Measurements from ENCODE around the gene WNT3A. TPM values are rescaled to one million over a fixed set of nuclear protein-coding genes. Genes with fewer than 3 reads are reported as not detected.

The WNT3A gene
- total and polyA plus RNA-seq, 3 experiments from 2014 or later, result not detected

DNA sequence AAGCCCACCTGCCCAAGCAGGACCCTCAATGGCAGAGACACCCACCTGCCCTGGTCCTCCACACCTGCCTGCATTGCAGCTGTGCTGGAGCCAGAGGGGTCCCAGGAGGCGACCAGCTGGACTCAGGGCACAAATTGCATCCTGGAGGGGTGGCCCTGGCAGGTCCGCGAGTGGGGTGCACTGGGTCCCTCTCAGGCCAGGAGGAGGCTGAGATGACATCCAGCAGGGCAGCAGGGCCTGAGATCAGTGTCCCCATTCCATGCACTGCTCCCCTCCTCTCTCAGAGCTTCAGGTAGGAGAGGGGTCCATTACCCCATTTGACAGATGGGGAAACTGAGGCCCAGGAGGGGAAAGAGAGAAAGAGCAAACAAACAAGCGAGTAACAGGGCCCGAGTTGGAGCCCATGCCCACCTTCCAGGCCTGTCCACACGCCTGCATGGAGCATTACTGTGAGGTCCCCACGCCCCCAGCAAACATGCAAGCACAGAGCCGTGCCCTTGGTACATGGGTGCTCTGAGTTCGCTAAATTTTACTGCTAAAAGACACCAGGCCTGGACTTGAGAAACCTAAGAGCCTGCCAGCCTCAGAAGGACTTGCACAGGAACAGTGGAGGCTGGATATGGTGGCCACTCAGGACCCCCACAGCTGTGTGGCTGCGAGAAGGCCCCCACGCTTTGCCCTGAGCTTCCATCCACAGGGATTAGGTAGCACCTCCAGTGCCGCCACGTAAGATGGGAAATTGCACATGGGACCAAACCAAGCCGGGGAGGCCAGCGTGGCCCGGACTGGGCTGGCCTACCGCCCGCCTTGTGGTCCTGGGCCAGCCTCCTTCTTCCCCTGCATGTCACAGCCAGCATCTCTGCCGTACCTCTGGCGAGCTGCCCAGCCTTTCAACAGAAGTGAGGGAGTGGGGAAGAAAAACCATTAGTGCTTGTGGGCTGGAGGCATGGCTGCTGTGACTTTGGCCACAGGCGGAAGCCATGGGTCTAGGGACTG, 7.4 kb downstream of the WNT3A start:
- H3K9me3 ChIP-seq (ENCODE audit: low read length), result no peaks in the 10 kb centered on the region
- H3K27ac ChIP-seq (ENCODE audit: low read depth, low read length), result no peak overlapping the region
- Mint-ChIP-seq H3K9me3 (no peaks in the 10 kb centered on the region), H3K4me1 (peaks cover 3 to 5% (median 5%) of the 10 kb centered on the region in 3 donors), H3K4me3 (no peak overlapping the region), H3K27me3 (peaks cover 15 to 26% of the 10 kb centered on the region in 2 donors), H3K36me3 (no peaks in the 10 kb centered on the region), H3K27ac (no peak overlapping the region)
- no peak overlapping the region for H3K4me3 ChIP-seq (ENCODE audit: low read length)
- H3K27me3 ChIP-seq (ENCODE audit: insufficient read depth, low read length, poor library complexity, severe bottlenecking), result no peaks in the 10 kb centered on the region
- H3K36me3 ChIP-seq (ENCODE audit: insufficient read depth, low read length), result no peaks in the 10 kb centered on the region
- CTCF ChIA-PET, result no interaction called here
- POLR2A ChIA-PET, result no interaction called here
- no peaks in the 10 kb centered on the region for H3K4me1 ChIP-seq (ENCODE audit: insufficient read depth, low read length)
- DNase-seq, result no peak

DNA sequence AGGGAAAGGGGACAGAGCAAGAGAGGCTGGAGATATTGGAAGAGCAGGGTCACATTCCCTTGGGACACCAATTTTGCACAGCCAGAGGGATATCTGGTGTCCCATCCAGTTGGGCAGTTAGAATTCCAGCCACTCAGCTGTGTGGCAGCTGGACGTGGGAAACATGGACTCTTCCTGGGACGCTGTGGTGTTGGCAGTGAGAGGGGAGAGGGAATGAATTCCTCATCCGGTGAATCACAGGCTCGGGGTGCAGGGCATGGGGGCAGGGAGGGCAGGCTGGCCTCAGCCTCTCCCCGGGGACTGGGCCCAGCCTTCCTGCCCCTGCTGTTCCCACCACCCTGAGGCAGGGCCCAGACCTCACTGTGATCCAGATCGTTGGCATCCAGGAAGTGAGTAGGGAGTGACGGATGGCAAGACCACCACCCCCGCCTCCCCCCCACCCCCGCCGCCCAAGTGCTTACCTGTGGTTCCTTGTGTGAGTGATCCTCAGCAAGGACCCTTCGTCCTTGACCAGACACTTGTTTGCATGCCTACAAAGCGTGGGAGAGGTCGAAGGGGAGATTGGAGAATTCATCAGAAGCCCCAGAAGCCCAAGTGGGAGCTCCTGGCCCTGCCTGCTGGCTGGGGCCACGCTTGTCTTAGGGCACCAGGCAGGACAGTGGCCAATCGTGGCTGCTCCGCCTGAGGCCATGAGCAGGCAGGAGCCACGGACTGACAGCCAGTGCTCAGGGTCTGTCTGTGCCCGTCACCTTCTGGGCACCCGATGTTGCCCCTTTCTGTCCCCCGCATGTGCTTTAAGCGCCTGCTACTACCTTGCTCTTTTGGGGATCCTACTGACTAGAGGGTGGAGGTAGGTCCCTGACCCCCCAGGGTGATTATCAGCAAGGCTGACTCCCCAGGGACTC, 8.7 kb downstream of the WNT3A start:
- POLR2A ChIA-PET, result no interaction called here
- H3K27me3 Mint-ChIP-seq, result peaks cover 6 to 15% of the 10 kb centered on the region in 2 donors
- no peak overlapping the region for H3K4me3 Mint-ChIP-seq
- Histone ChIP-seq H3K4me1 (ENCODE audit: insufficient read depth, low read length) (no peaks in the 10 kb centered on the region), H3K36me3 (ENCODE audit: insufficient read depth, low read length) (no peaks in the 10 kb centered on the region), H3K27me3 (ENCODE audit: insufficient read depth, low read length, poor library complexity, severe bottlenecking) (no peaks in the 10 kb centered on the region), H3K27ac (ENCODE audit: low read depth, low read length) (no peak overlapping the region), H3K9me3 (ENCODE audit: low read length) (no peaks in the 10 kb centered on the region), H3K4me3 (ENCODE audit: low read length) (no peak overlapping the region)
- H3K36me3 Mint-ChIP-seq, result no peaks in the 10 kb centered on the region
- H3K27ac Mint-ChIP-seq, result peak overlapping the region in 1 of 8 donors; percentile 33
- H3K9me3 Mint-ChIP-seq, result no peaks in the 10 kb centered on the region
- peaks cover 0 to 1% (median 0%) of the 10 kb centered on the region in 3 donors for H3K4me1 Mint-ChIP-seq
- peak in 1 of 5 donors; percentile 35 for DNase-seq
- CTCF ChIA-PET, result no interaction called here

- Histone ChIP-seq H3K27me3 (ENCODE audit: insufficient read depth, low read length, poor library complexity, severe bottlenecking) (no peaks in the 10 kb centered on the region), H3K27ac (ENCODE audit: low read depth, low read length) (no peak overlapping the region), H3K4me1 (ENCODE audit: insufficient read depth, low read length) (no peaks in the 10 kb centered on the region), H3K9me3 (ENCODE audit: low read length) (no peaks in the 10 kb centered on the region), H3K36me3 (ENCODE audit: insufficient read depth, low read length) (no peaks in the 10 kb centered on the region), H3K4me3 (ENCODE audit: low read length) (no peak overlapping the region)
- peak overlapping the region in 1 of 8 donors; percentile 33 for H3K27ac Mint-ChIP-seq
- no peak for DNase-seq
- CTCF ChIA-PET, result no interaction called here
- POLR2A ChIA-PET, result no interaction called here
- H3K4me1 Mint-ChIP-seq, result no peaks in the 10 kb centered on the region
- H3K4me3 Mint-ChIP-seq, result no peak overlapping the region
- H3K36me3 Mint-ChIP-seq, result no peaks in the 10 kb centered on the region
- peaks cover 3 to 8% of the 10 kb centered on the region in 2 donors for H3K27me3 Mint-ChIP-seq
- no peaks in the 10 kb centered on the region for H3K9me3 Mint-ChIP-seq
These were observed 9.3 kb downstream of the WNT3A start for GRCh38 chr1:228016181-228016510.

- Mint-ChIP-seq H3K4me1 (no peaks in the 10 kb centered on the region), H3K27me3 (peaks cover 0 to 3% of the 10 kb centered on the region in 2 donors), H3K27ac (no peak overlapping the region), H3K4me3 (no peak overlapping the region), H3K36me3 (no peaks in the 10 kb centered on the region), H3K9me3 (no peaks in the 10 kb centered on the region)
- POLR2A ChIA-PET, result no interaction called here
- Histone ChIP-seq H3K27me3 (ENCODE audit: insufficient read depth, low read length, poor library complexity, severe bottlenecking) (no peaks in the 10 kb centered on the region), H3K36me3 (ENCODE audit: insufficient read depth, low read length) (no peaks in the 10 kb centered on the region), H3K4me3 (ENCODE audit: low read length) (no peak overlapping the region), H3K9me3 (ENCODE audit: low read length) (no peaks in the 10 kb centered on the region), H3K27ac (ENCODE audit: low read depth, low read length) (no peak overlapping the region), H3K4me1 (ENCODE audit: insufficient read depth, low read length) (no peaks in the 10 kb centered on the region)
- CTCF ChIA-PET, result no interaction called here
- peak in 1 of 5 donors; percentile 26 for DNase-seq
These were observed 10.0 kb downstream of the WNT3A start for GRCh38 chr1:228016653-228017355.

DNA sequence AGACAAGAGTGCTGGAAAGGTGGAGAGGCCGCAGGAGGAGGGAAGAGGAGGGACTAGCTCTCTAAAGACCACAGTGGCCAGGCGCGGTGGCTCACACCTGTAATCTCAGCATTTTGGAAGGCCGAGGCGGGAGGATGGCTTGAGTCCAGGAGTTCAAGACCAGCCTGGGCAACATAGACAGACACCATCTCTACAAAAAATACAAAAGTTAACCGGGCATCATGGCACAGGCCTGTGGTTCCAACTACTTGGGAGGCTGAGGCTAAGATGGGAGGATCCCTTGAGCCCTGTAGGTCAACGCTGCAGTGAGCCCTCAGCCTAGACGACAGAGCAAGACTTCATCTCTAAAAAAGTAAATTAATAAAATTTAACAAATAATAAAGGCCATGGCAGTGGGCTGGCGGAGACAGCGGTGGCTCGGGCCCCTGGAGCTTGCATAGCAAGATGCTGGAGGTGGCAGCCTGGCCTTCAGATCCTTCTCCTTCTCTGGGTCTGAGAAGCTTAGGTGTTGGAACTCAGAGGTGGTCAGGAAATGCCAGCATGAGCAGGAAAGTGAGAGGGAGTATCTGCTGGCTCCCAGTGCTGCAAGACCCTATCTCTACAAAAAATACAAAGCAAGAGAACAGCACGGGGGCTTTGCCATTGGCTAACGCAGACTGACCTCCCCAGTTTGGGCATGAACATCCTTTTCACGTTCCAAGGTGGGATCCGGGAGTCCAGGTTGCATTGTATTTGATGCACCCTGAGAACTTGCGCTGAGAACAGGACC, 10.7 kb downstream of the WNT3A start:
- peak in 1 of 5 donors; percentile 31 for DNase-seq
- Histone ChIP-seq H3K4me1 (ENCODE audit: insufficient read depth, low read length) (no peaks in the 10 kb centered on the region), H3K27ac (ENCODE audit: low read depth, low read length) (no peak overlapping the region), H3K4me3 (ENCODE audit: low read length) (no peak overlapping the region), H3K9me3 (ENCODE audit: low read length) (no peaks in the 10 kb centered on the region), H3K36me3 (ENCODE audit: insufficient read depth, low read length) (no peaks in the 10 kb centered on the region), H3K27me3 (ENCODE audit: insufficient read depth, low read length, poor library complexity, severe bottlenecking) (no peaks in the 10 kb centered on the region)
- Mint-ChIP-seq H3K36me3 (no peaks in the 10 kb centered on the region), H3K27ac (no peak overlapping the region), H3K9me3 (no peaks in the 10 kb centered on the region), H3K4me1 (no peaks in the 10 kb centered on the region), H3K4me3 (no peak overlapping the region), H3K27me3 (peaks cover 0 to 3% of the 10 kb centered on the region in 2 donors)
- ChIA-PET CTCF (no interaction called here), POLR2A (no interaction called here)

DNA sequence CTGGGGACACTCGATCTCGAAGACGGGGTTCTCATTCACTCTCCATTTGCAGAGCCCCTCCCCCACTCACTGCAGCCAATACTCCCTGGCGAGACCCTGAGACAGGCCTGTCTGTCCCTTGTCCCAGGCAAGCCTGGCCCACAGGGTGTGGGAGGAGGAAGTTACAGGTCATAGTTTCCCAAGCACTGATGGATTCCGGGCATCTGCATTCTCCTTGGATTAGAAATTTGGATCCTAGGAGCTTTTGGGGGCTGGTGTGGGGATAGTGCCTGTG, 11.3 kb downstream of the WNT3A start:
- Mint-ChIP-seq H3K9me3 (no peaks in the 10 kb centered on the region), H3K4me1 (no peaks in the 10 kb centered on the region), H3K27ac (peak overlapping the region in 1 of 8 donors; percentile 19), H3K4me3 (no peak overlapping the region), H3K27me3 (peaks cover 0 to 3% of the 10 kb centered on the region in 2 donors), H3K36me3 (no peaks in the 10 kb centered on the region)
- no peaks in the 10 kb centered on the region for H3K27me3 ChIP-seq (ENCODE audit: insufficient read depth, low read length, poor library complexity, severe bottlenecking)
- H3K36me3 ChIP-seq (ENCODE audit: insufficient read depth, low read length), result no peaks in the 10 kb centered on the region
- no peak overlapping the region for H3K27ac ChIP-seq (ENCODE audit: low read depth, low read length)
- H3K9me3 ChIP-seq (ENCODE audit: low read length), result no peaks in the 10 kb centered on the region
- POLR2A ChIA-PET, result no interaction called here
- no peak for DNase-seq
- no peak overlapping the region for H3K4me3 ChIP-seq (ENCODE audit: low read length)
- CTCF ChIA-PET, result no interaction called here
- H3K4me1 ChIP-seq (ENCODE audit: insufficient read depth, low read length), result no peaks in the 10 kb centered on the region

DNA sequence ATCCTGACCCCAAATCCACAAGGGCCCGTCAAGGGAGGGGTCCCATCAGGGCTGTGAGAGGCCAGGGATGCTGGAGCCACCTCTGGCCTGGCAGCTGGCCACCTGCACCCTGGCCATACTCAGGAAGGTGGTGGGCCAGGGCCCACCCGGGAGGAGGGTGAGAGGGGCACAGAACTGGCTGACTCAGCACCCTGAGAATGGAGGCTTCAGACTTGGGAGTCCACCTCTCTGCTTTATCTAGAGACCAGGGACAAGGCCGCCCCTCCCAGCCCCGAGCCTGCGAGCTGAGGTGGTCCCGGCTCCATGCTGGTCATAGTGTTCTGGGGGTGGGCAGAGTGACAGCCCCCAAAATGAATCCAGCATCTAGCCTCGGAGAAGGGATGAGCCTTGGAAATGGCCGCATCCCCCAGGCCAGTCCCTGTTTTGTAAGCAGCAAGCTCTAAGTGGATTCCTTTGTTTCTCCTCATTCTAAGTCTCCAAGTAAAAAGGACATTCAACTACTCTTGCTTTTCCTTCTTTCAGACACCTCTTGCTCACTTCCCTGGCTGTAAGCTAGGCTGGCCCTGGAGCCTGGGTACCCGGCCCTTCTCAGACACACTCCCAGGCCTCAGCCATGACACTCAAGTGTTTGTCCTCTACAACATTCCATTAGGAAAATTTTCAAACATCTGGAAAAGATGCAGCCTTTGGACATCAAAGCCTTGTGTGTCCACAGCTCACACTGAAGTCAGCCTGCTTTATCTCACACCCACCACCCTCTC, 12.3 kb downstream of the WNT3A start:
- no peak overlapping the region for H3K27ac Mint-ChIP-seq
- no peaks in the 10 kb centered on the region for H3K4me1 Mint-ChIP-seq
- no peak overlapping the region for H3K4me3 ChIP-seq (ENCODE audit: low read length)
- CTCF ChIA-PET, result no interaction called here
- H3K4me3 Mint-ChIP-seq, result no peak overlapping the region
- H3K36me3 ChIP-seq (ENCODE audit: insufficient read depth, low read length), result no peaks in the 10 kb centered on the region
- H3K4me1 ChIP-seq (ENCODE audit: insufficient read depth, low read length), result no peaks in the 10 kb centered on the region
- POLR2A ChIA-PET, result no interaction called here
- no peaks in the 10 kb centered on the region for H3K36me3 Mint-ChIP-seq
- H3K9me3 ChIP-seq (ENCODE audit: low read length), result no peaks in the 10 kb centered on the region
- peaks cover 0 to 3% of the 10 kb centered on the region in 2 donors for H3K27me3 Mint-ChIP-seq
- DNase-seq, result peak in 1 of 5 donors; percentile 42
- H3K9me3 Mint-ChIP-seq, result no peaks in the 10 kb centered on the region
- H3K27me3 ChIP-seq (ENCODE audit: insufficient read depth, low read length, poor library complexity, severe bottlenecking), result no peaks in the 10 kb centered on the region
- H3K27ac ChIP-seq (ENCODE audit: low read depth, low read length), result no peak overlapping the region
